Gastroesophageal sphincter (tissue), 3 donors: ENCODE data around the gene GABRG3.

Source experiments
- POLR2A ChIP-seq, 2 donors: fragments of 450-650 bp; IDR thresholded peaks; one replicate each; pipeline ENCODE4 v1.6.1; 2017; ENCODE audit warnings: antibody characterized with exemption in 2 of 2, mild to moderate bottlenecking in 2 of 2, moderate library complexity in 1 of 2
- TF ChIP-seq, protein P1 (sequence below), 4 experiments: fragments of 200-600 bp in 2 of 4; fragments of 450-650 bp in 2 of 4; sonication (generic) in 1 of 4; IDR thresholded peaks; one replicate each; pipeline ENCODE4 v1.5.1; 2017 to 2019; ENCODE audit warnings: antibody characterized with exemption in 4 of 4, mild to moderate bottlenecking in 2 of 4, moderate library complexity in 2 of 4

DNA sequence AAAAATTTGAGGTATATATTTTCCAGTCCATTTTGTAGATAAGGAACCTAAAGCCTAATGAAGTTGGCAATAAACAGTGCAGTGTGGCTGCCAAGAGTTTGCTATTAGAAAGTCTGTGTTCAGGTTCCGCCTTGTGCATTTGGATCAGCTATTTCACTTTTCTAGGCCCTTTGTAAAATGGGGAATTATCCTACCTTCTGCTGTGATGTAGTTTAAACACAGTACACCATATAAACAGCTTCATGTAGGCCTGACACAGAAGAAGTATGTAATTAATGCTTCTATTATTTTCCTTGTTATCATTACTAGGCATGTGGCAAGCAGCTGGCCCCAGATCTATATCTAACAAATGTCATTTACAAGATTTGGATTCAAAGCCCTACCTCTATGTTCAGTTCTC is 456.3 kb downstream of the GABRG3 start:
- no peak for TF ChIP-seq POLR2A (IDR thresholded peaks at IDR 0.05)
- TF ChIP-seq, protein P1, sequence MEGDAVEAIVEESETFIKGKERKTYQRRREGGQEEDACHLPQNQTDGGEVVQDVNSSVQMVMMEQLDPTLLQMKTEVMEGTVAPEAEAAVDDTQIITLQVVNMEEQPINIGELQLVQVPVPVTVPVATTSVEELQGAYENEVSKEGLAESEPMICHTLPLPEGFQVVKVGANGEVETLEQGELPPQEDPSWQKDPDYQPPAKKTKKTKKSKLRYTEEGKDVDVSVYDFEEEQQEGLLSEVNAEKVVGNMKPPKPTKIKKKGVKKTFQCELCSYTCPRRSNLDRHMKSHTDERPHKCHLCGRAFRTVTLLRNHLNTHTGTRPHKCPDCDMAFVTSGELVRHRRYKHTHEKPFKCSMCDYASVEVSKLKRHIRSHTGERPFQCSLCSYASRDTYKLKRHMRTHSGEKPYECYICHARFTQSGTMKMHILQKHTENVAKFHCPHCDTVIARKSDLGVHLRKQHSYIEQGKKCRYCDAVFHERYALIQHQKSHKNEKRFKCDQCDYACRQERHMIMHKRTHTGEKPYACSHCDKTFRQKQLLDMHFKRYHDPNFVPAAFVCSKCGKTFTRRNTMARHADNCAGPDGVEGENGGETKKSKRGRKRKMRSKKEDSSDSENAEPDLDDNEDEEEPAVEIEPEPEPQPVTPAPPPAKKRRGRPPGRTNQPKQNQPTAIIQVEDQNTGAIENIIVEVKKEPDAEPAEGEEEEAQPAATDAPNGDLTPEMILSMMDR (IDR thresholded peaks at IDR 0.05): no peak
